ENCODE measurements around the gene SPATC1L.

GRCh38 chr21:46187814-46188213 lies 3.6 kb upstream of the SPATC1L start:
- no peak for TF ChIP-seq POLR2AphosphoS5 (IDR thresholded peaks at IDR 0.05)
- TF ChIP-seq POLR2A (IDR thresholded peaks at IDR 0.05; ENCODE audit: low read depth), result no peak
- TF ChIP-seq CTCF (IDR thresholded peaks at IDR 0.05), result no peak
- TF ChIP-seq EP300 (IDR thresholded peaks at IDR 0.05), result no peak
